Suprapubic skin (tissue), 4 donors: Measurements from ENCODE around the gene TMEM203. TPM values are rescaled to one million over a fixed set of nuclear protein-coding genes. Genes with fewer than 3 reads are reported as not detected.

Source experiments
- DNase-seq, 2 donors: peaks; one replicate each; pipeline ENCODE4 v3.0.0-alpha.2; 2019; ENCODE audit warnings: low spot score in 2 of 2
- H3K27ac ChIP-seq: fragments of 200-600 bp; sonication (generic); one replicate; pipeline ENCODE4 v1.5.1; 2019
- H3K27me3 ChIP-seq: fragments of 200-600 bp; sonication (generic); one replicate; pipeline ENCODE4 v1.5.1; 2019
- H3K36me3 ChIP-seq: fragments of 200-600 bp; sonication (generic); one replicate; pipeline ENCODE4 v1.5.1; 2019
- H3K4me1 ChIP-seq: fragments of 200-600 bp; sonication (generic); one replicate; pipeline ENCODE4 v1.5.1; 2019
- H3K4me3 ChIP-seq: fragments of 200-600 bp; sonication (generic); one replicate; pipeline ENCODE4 v1.5.1; 2019; ENCODE audit warnings: mild to moderate bottlenecking
- H3K9me3 ChIP-seq: fragments of 200-600 bp; sonication (generic); one replicate; pipeline ENCODE4 v1.5.1; 2019
- CTCF ChIP-seq, 2 donors: fragments of 200-600 bp in 1 of 2; fragments of 450-650 bp in 1 of 2; sonication (generic) in 1 of 2; IDR thresholded peaks; one replicate each; pipeline ENCODE4 v1.5.1; 2016 to 2019; ENCODE audit warnings: antibody characterized with exemption in 2 of 2, mild to moderate bottlenecking in 1 of 2, moderate library complexity in 1 of 2
- EP300 ChIP-seq: sonication (generic); formaldehyde crosslinking; IDR thresholded peaks from one replicate; pipeline ENCODE4 v1.6.1; 2017; ENCODE audit warnings: antibody characterized with exemption
- POLR2A ChIP-seq, 2 donors: fragments of 450-650 bp; IDR thresholded peaks; one replicate each; pipeline ENCODE4 v1.6.1; 2017; ENCODE audit warnings: antibody characterized with exemption in 2 of 2, mild to moderate bottlenecking in 2 of 2, moderate library complexity in 2 of 2
- POLR2AphosphoS5 ChIP-seq, 3 donors: sonication (generic); formaldehyde crosslinking; IDR thresholded peaks; one replicate each; pipeline ENCODE4 v1.6.1; 2017; ENCODE audit warnings: antibody characterized with exemption in 3 of 3
- WGBS: methylation state at CpG from one replicate; pipeline ENCODE4 v1.1.5; 2018; 5-methylcytosine and 5-hydroxymethylcytosine counted together
- total RNA-seq, 4 donors: library from RNA; depleted of rRNA; stranded (reverse); fragments of >200 nt; gene quantifications; one replicate each; pipeline ENCODE4 v1.1.0, GENCODE V29; 2016

Gene TMEM203
- total RNA-seq, 4 donors from 2014 or later: 25.0 to 52.4 (median 40.8) TPM

- Histone ChIP-seq H3K27me3 (no peaks in the 10 kb centered on the region), H3K4me1 (peaks cover 44% of the 10 kb centered on the region)
- TF ChIP-seq EP300 (no peak), POLR2AphosphoS5 (IDR thresholded peaks at IDR 0.05) (no peak), POLR2A (IDR thresholded peaks at IDR 0.05) (no peak), CTCF (IDR thresholded peaks at IDR 0.05) (no peak)
These were observed 19.5 kb downstream of the TMEM203 start for GRCh38 chr9:137185921-137186320.

GRCh38 chr9:137184881-137185660, 20.4 kb downstream of the TMEM203 start:
- Histone ChIP-seq H3K9me3 (no peaks in the 10 kb centered on the region), H3K36me3 (peaks cover 65% of the 10 kb centered on the region), H3K27me3 (no peaks in the 10 kb centered on the region), H3K4me3 (no peak overlapping the region), H3K27ac (no peak overlapping the region), H3K4me1 (peaks cover 35% of the 10 kb centered on the region)
- no peak for TF ChIP-seq CTCF (IDR thresholded peaks at IDR 0.05)
- no peak for TF ChIP-seq EP300
- TF ChIP-seq POLR2AphosphoS5 (IDR thresholded peaks at IDR 0.05): no peak
- no peak for TF ChIP-seq POLR2A (IDR thresholded peaks at IDR 0.05)
- 92% methylated on average over 29 of the region's 48 CpGs for WGBS
- DNase-seq: no peak

More at GRCh38 chr9:137185921-137186320, 19.5 kb downstream of the TMEM203 start:
- Histone ChIP-seq H3K4me3 (no peak overlapping the region), H3K36me3 (peaks cover 65% of the 10 kb centered on the region), H3K9me3 (no peaks in the 10 kb centered on the region), H3K27ac (no peak overlapping the region)
- 96% methylated on average over 14 of the region's 19 CpGs for WGBS
- no peak for DNase-seq

- TF ChIP-seq POLR2AphosphoS5 (IDR thresholded peaks at IDR 0.05) (no peak), EP300 (no peak), POLR2A (IDR thresholded peaks at IDR 0.05) (no peak), CTCF (IDR thresholded peaks at IDR 0.05) (no peak)
- no peaks in the 10 kb centered on the region for H3K9me3 ChIP-seq
- H3K4me3 ChIP-seq: no peak overlapping the region
- no peak for DNase-seq
- no peaks in the 10 kb centered on the region for H3K27me3 ChIP-seq
- peaks cover 72% of the 10 kb centered on the region for H3K36me3 ChIP-seq
- WGBS: 89% methylated on average over 27 of the region's 27 CpGs
- peaks cover 25% of the 10 kb centered on the region for H3K4me1 ChIP-seq
- no peak overlapping the region for H3K27ac ChIP-seq
These were observed 21.4 kb downstream of the TMEM203 start for GRCh38 chr9:137183980-137184595.

GRCh38 chr9:137182836-137183235, 22.6 kb downstream of the TMEM203 start:
- Histone ChIP-seq H3K27me3 (no peaks in the 10 kb centered on the region), H3K4me1 (peaks cover 20% of the 10 kb centered on the region), H3K9me3 (no peaks in the 10 kb centered on the region), H3K27ac (no peak overlapping the region), H3K4me3 (no peak overlapping the region), H3K36me3 (peaks cover 84% of the 10 kb centered on the region)
- WGBS: 90% methylated on average over 16 of the region's 17 CpGs
- DNase-seq: no peak
- TF ChIP-seq POLR2AphosphoS5 (IDR thresholded peaks at IDR 0.05) (no peak), POLR2A (IDR thresholded peaks at IDR 0.05) (no peak), EP300 (no peak), CTCF (IDR thresholded peaks at IDR 0.05) (no peak)

GRCh38 chr9:137181680-137182079, 23.8 kb downstream of the TMEM203 start:
- no peak for DNase-seq
- Histone ChIP-seq H3K9me3 (no peaks in the 10 kb centered on the region), H3K36me3 (peaks cover 91% of the 10 kb centered on the region), H3K27me3 (no peaks in the 10 kb centered on the region), H3K27ac (no peak overlapping the region), H3K4me3 (no peak overlapping the region), H3K4me1 (peaks cover 11% of the 10 kb centered on the region)
- TF ChIP-seq POLR2AphosphoS5 (IDR thresholded peaks at IDR 0.05) (no peak), POLR2A (IDR thresholded peaks at IDR 0.05) (no peak), CTCF (IDR thresholded peaks at IDR 0.05) (no peak), EP300 (no peak)
- 93% methylated on average over 16 of the region's 22 CpGs for WGBS
